Measurements from ENCODE around the gene HIP1R. TPM values are rescaled to one million over a fixed set of nuclear protein-coding genes. Genes with fewer than 3 reads are reported as not detected.

Gene HIP1R
- total RNA-seq, 1 donor from 2014 or later, result 33.0 TPM

- DNase-seq (no peak), ATAC-seq (peak; percentile 24)
- Histone ChIP-seq H3K4me1 (peaks cover 64% of the 10 kb centered on the region), H3K27ac (peak overlapping the region; percentile 93), H3K36me3 (no peaks in the 10 kb centered on the region), H3K4me3 (peak overlapping the region; percentile 75), H3K9me3 (no peaks in the 10 kb centered on the region), H3K27me3 (no peaks in the 10 kb centered on the region)
- intact Hi-C loops (cut with DNase I), result no loop called here
- no peak for TF ChIP-seq CTCF (IDR thresholded peaks at IDR 0.05)
Measured at GRCh38 chr12:122893208-122894153, 58.2 kb downstream of the HIP1R start.

GRCh38 chr12:122894193-122895121 lies 59.2 kb downstream of the HIP1R start:
- peak; percentile 73 for DNase-seq
- no peaks in the 10 kb centered on the region for H3K27me3 ChIP-seq
- H3K9me3 ChIP-seq, result no peaks in the 10 kb centered on the region
- intact Hi-C loops (cut with DNase I), result no loop called here
- ATAC-seq, result peak; percentile 57
- H3K27ac ChIP-seq, result peak overlapping the region; percentile 93
- H3K4me3 ChIP-seq, result peak overlapping the region; percentile 75
- no peaks in the 10 kb centered on the region for H3K36me3 ChIP-seq
- no peak for TF ChIP-seq CTCF (IDR thresholded peaks at IDR 0.05)
- peaks cover 54% of the 10 kb centered on the region for H3K4me1 ChIP-seq

- peak; percentile 10 for ATAC-seq
- no peak for TF ChIP-seq CTCF (IDR thresholded peaks at IDR 0.05)
- H3K27me3 ChIP-seq, result no peaks in the 10 kb centered on the region
- intact Hi-C loops (cut with DNase I), result no loop called here
- H3K4me3 ChIP-seq, result peak overlapping the region; percentile 75
- no peaks in the 10 kb centered on the region for H3K36me3 ChIP-seq
- no peak for DNase-seq
- peaks cover 46% of the 10 kb centered on the region for H3K4me1 ChIP-seq
- peak overlapping the region; percentile 93 for H3K27ac ChIP-seq
- H3K9me3 ChIP-seq, result no peaks in the 10 kb centered on the region
Measured at GRCh38 chr12:122895320-122895703, 60.1 kb downstream of the HIP1R start.

- peak; percentile 93 for DNase-seq
- TF ChIP-seq CTCF (IDR thresholded peaks at IDR 0.05), result no peak
- intact Hi-C loops (cut with DNase I), result no loop called here
- Histone ChIP-seq H3K36me3 (no peaks in the 10 kb centered on the region), H3K9me3 (no peaks in the 10 kb centered on the region), H3K27me3 (no peaks in the 10 kb centered on the region), H3K4me1 (peaks cover 39% of the 10 kb centered on the region), H3K27ac (peak within 1 kb of the TSS; percentile 93), H3K4me3 (peak within 1 kb of the TSS; percentile 75)
- peak; percentile 87 for ATAC-seq
Measured at GRCh38 chr12:122895704-122896636, 60.7 kb downstream of the HIP1R start, which contains the start of gene VPS37B. VPS37B (minus strand) TSS chr12:122896124; CDS start chr12:122896062, 62 bp downstream.

GRCh38 chr12:122896662-122897061 lies 61.4 kb downstream of the HIP1R start:
- no peaks in the 10 kb centered on the region for H3K36me3 ChIP-seq
- ATAC-seq (no peak), DNase-seq (no peak)
- peak overlapping the region; percentile 93 for H3K27ac ChIP-seq
- TF ChIP-seq CTCF (IDR thresholded peaks at IDR 0.05), result no peak
- H3K4me3 ChIP-seq, result no peak overlapping the region
- intact Hi-C loops (cut with DNase I), result no loop called here
- H3K27me3 ChIP-seq, result no peaks in the 10 kb centered on the region
- peaks cover 32% of the 10 kb centered on the region for H3K4me1 ChIP-seq
- H3K9me3 ChIP-seq, result no peaks in the 10 kb centered on the region
